Measurements from ENCODE around the gene BCAS3.

The BCAS3 gene

GRCh38 chr17:61416211-61416539, 738.5 kb downstream of the BCAS3 start:
- POLR2A ChIA-PET = no interaction called here
- CTCF ChIA-PET = interaction anchor here (0.6 kb wide), 1 partner anchor 643 kb away, joined by 3 read pairs; no protein-coding TSS in a partner anchor
- DNase-seq (ENCODE audit: extremely low spot score) = no peak
- TF ChIP-seq ZNF384 (IDR thresholded peaks at IDR 0.05) (no peak), FOXM1 (IDR thresholded peaks at IDR 0.05; ENCODE audit: borderline replicate concordance) (no peak), SP1 (IDR thresholded peaks at IDR 0.05) (no peak), FOXK2 (IDR thresholded peaks at IDR 0.05) (no peak), SUZ12 (IDR thresholded peaks at IDR 0.05) (no peak), ELF4 (IDR thresholded peaks at IDR 0.05) (no peak), ARNT (IDR thresholded peaks at IDR 0.05) (no peak), BHLHE40 (IDR thresholded peaks at IDR 0.05; ENCODE audit: borderline replicate concordance) (no peak), LEF1 (IDR thresholded peaks at IDR 0.05; ENCODE audit: borderline replicate concordance) (no peak), CTBP1 (IDR thresholded peaks at IDR 0.05; ENCODE audit: borderline replicate concordance) (no peak)
- TF ChIP-seq, protein P1, sequence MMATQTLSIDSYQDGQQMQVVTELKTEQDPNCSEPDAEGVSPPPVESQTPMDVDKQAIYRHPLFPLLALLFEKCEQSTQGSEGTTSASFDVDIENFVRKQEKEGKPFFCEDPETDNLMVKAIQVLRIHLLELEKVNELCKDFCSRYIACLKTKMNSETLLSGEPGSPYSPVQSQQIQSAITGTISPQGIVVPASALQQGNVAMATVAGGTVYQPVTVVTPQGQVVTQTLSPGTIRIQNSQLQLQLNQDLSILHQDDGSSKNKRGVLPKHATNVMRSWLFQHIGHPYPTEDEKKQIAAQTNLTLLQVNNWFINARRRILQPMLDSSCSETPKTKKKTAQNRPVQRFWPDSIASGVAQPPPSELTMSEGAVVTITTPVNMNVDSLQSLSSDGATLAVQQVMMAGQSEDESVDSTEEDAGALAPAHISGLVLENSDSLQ (IDR thresholded peaks at IDR 0.05) = no peak

- no peak for TF ChIP-seq L3MBTL2 (conservative IDR thresholded peaks at IDR 0.05)
- no peak for TF ChIP-seq ZNF384 (IDR thresholded peaks at IDR 0.05)
- TF ChIP-seq, protein P1 (IDR thresholded peaks at IDR 0.05) = no peak
- TF ChIP-seq FOXA1 (IDR thresholded peaks at IDR 0.05) = no peak
- peak; percentile 37; the same call in 1 of the 2 replicates for TF ChIP-seq HDGF (IDR thresholded peaks at IDR 0.05; ENCODE audit: borderline replicate concordance)
- TF ChIP-seq SP1 (IDR thresholded peaks at IDR 0.05) = no peak
- TF ChIP-seq FOXM1 (IDR thresholded peaks at IDR 0.05; ENCODE audit: borderline replicate concordance) = no peak
- no peak for TF ChIP-seq LEF1 (IDR thresholded peaks at IDR 0.05; ENCODE audit: borderline replicate concordance)
- TF ChIP-seq TARDBP (IDR thresholded peaks at IDR 0.05) = no peak
- peak; percentile 92 for DNase-seq (ENCODE audit: extremely low spot score)
- ChIA-PET CTCF (interaction anchor here (0.7 to 1.4 kb wide), 6 partner anchors 33 to 188 kb away, joined by 3 to 6 read pairs (median 4); no protein-coding TSS in a partner anchor), POLR2A (no interaction called here)
Measured at GRCh38 chr17:61416540-61417363, 739.1 kb downstream of the BCAS3 start.

GRCh38 chr17:61418449-61418848, 740.8 kb downstream of the BCAS3 start:
- POLR2A ChIA-PET = no interaction called here
- CTCF ChIA-PET = interaction anchor here (0.7 to 1.4 kb wide), 2 partner anchors 158 to 362 kb away, joined by 4 read pairs; no protein-coding TSS in a partner anchor
- TF ChIP-seq LEF1 (IDR thresholded peaks at IDR 0.05; ENCODE audit: borderline replicate concordance) = no peak
- TF ChIP-seq NFRKB (IDR thresholded peaks at IDR 0.05) = no peak
- no peak for TF ChIP-seq SUZ12 (IDR thresholded peaks at IDR 0.05)
- no peak for TF ChIP-seq FOXK2 (IDR thresholded peaks at IDR 0.05)
- DNase-seq (ENCODE audit: extremely low spot score) = no peak

DNA sequence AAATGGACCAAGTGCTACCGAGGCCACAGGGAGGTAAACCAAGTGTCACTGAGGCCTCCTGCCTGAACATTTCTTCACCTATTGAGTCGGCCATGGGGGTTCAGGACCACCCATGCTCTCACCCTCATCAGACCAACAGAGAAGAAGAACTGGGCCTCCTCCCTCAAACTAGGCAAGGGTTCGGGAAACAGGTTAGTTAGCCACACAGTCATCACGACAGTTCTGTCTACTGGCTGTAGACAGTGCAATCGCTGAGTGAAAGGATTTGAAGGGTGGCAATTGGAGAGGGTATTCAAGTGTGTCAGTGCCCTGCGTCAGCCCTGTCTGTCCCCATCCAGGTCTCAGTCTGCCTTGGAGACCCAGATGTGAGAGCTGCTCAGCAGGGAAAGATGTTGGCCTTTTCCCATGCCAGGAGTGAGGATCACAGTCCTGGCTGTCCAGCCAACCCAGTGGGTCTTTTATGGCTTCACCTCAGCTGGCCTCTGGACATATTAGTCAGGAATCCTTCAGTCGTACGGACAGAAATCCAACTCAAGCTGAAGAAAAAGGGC, 741.9 kb downstream of the BCAS3 start:
- POLR2A ChIA-PET = no interaction called here
- CTCF ChIA-PET = no interaction called here
- TF ChIP-seq TARDBP (IDR thresholded peaks at IDR 0.05) (no peak), ZNF384 (IDR thresholded peaks at IDR 0.05) (no peak), ELF4 (IDR thresholded peaks at IDR 0.05) (no peak), FOXM1 (IDR thresholded peaks at IDR 0.05; ENCODE audit: borderline replicate concordance) (no peak), SP1 (IDR thresholded peaks at IDR 0.05) (no peak), LEF1 (IDR thresholded peaks at IDR 0.05; ENCODE audit: borderline replicate concordance) (no peak), BHLHE40 (IDR thresholded peaks at IDR 0.05; ENCODE audit: borderline replicate concordance) (no peak), FOXA1 (IDR thresholded peaks at IDR 0.05) (no peak), CTBP1 (IDR thresholded peaks at IDR 0.05; ENCODE audit: borderline replicate concordance) (no peak), ARNT (IDR thresholded peaks at IDR 0.05) (no peak)
- no peak for DNase-seq (ENCODE audit: extremely low spot score)

DNA sequence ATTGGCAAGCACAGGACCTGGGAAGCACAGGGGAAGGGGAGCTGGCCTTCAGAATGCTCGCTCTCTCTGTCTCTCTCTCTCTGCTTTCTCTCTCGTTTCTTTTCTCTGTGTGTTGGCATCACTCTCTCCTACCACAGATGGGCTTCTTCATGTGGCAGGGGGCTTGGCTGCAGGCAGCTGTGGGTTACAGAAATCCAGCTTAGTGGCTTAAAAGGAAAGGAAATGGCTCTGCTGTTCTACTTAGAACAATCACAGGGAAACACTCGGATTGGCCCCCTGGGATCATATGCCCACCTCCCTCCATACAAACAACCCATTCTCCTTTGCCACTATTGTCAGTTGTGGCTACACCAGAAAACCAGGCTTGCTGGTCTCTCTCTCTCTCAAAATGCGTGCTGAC, 742.4 kb downstream of the BCAS3 start:
- DNase-seq (ENCODE audit: extremely low spot score) = no peak
- TF ChIP-seq TARDBP (IDR thresholded peaks at IDR 0.05) (no peak), BHLHE40 (IDR thresholded peaks at IDR 0.05; ENCODE audit: borderline replicate concordance) (no peak), HDGF (IDR thresholded peaks at IDR 0.05; ENCODE audit: borderline replicate concordance) (no peak), FOXM1 (IDR thresholded peaks at IDR 0.05; ENCODE audit: borderline replicate concordance) (no peak), FOXK2 (IDR thresholded peaks at IDR 0.05) (no peak), CTBP1 (IDR thresholded peaks at IDR 0.05; ENCODE audit: borderline replicate concordance) (no peak), LEF1 (IDR thresholded peaks at IDR 0.05; ENCODE audit: borderline replicate concordance) (no peak), ZNF384 (IDR thresholded peaks at IDR 0.05) (no peak), SUZ12 (IDR thresholded peaks at IDR 0.05) (no peak), ELF4 (IDR thresholded peaks at IDR 0.05) (no peak), NFRKB (IDR thresholded peaks at IDR 0.05) (no peak)
- ChIA-PET CTCF (no interaction called here), POLR2A (no interaction called here)

DNA sequence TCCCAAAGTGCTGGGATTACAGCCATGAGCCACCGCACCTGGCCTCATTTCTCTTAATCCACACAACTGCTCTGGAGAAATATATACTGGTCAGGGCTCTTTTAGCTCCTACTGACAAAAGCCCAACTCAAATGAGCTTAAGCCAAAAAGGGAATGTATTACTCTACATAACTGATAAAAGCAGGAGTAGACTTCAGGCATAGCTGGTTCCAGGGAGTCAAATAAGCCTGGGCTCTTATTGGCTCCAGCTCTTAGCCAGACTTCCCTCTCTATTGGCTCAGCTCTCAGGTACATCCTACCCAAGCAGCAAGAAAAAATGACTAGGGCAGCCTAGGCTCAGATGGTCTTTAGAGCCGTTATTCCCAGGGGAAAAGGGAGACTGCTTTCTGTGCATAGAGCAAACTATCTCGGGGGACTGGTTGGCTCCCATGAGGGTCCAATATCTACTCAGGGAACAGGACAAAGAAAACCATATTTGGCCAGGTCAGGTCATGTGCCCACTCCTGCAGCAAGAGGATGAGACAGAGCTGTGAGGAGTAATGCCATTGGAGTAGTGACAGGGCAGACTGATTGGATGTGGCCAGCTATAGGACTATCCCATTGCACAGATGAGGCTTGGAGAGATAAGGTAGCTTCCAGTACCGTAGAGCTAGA, 743.2 kb downstream of the BCAS3 start:
- POLR2A ChIA-PET = interaction anchor here (0.7 to 0.9 kb wide), 2 partner anchors 9 to 146 kb away, joined by 3 read pairs; no protein-coding TSS in a partner anchor
- CTCF ChIA-PET = no interaction called here
- DNase-seq (ENCODE audit: extremely low spot score) = no peak
- TF ChIP-seq SUZ12 (IDR thresholded peaks at IDR 0.05) (no peak), BHLHE40 (IDR thresholded peaks at IDR 0.05; ENCODE audit: borderline replicate concordance) (no peak), NFRKB (IDR thresholded peaks at IDR 0.05) (no peak), HDGF (IDR thresholded peaks at IDR 0.05; ENCODE audit: borderline replicate concordance) (no peak), ARNT (IDR thresholded peaks at IDR 0.05) (no peak), SP1 (IDR thresholded peaks at IDR 0.05) (no peak), ELF4 (IDR thresholded peaks at IDR 0.05) (no peak), TARDBP (IDR thresholded peaks at IDR 0.05) (no peak), L3MBTL2 (conservative IDR thresholded peaks at IDR 0.05) (no peak), FOXK2 (IDR thresholded peaks at IDR 0.05) (no peak), CTBP1 (IDR thresholded peaks at IDR 0.05; ENCODE audit: borderline replicate concordance) (no peak), FOXM1 (IDR thresholded peaks at IDR 0.05; ENCODE audit: borderline replicate concordance) (no peak), ZNF384 (IDR thresholded peaks at IDR 0.05) (no peak), LEF1 (IDR thresholded peaks at IDR 0.05; ENCODE audit: borderline replicate concordance) (no peak), FOXA1 (IDR thresholded peaks at IDR 0.05) (no peak)
- TF ChIP-seq, protein P1 (IDR thresholded peaks at IDR 0.05) = no peak
